K562 (cell line): ENCODE measurements around the gene OPCML.

ENCODE experiments used
- BRD9 ChIP-seq: fragments of 450-650 bp; IDR thresholded peaks from 2 replicates; pipeline ENCODE4 v1.6.1; 2018; ENCODE audit warnings: low read depth; ENCODE audit not compliant: partially characterized antibody
- CTCF ChIP-seq, 3 experiments: IDR thresholded peaks in 2 of 3; conservative IDR thresholded peaks in 1 of 3; 2 replicates each; pipeline ENCODE4 v1.5.1; 2011 to 2012; ENCODE audit warnings: low read length in 3 of 3, mild to moderate bottlenecking in 3 of 3, control low read depth in 2 of 3, improper control_type of control experiment in 1 of 3, inconsistent platforms in 1 of 3, low read depth in 1 of 3, mixed read lengths in 1 of 3, moderate library complexity in 1 of 3; ENCODE audit not compliant: insufficient read depth in 2 of 3
- DPF2 ChIP-seq: fragments of 450-650 bp; IDR thresholded peaks from 2 replicates; pipeline ENCODE4 v1.6.1; 2016
- FOXK2 ChIP-seq, 2 experiments: fragments of 450-650 bp; IDR thresholded peaks in 1 of 2; conservative IDR thresholded peaks in 1 of 2; 2 replicates each; pipeline ENCODE4 v1.6.1; 2016; ENCODE audit warnings: low read depth in 2 of 2, mild to moderate bottlenecking in 1 of 2
- HMGXB4 ChIP-seq: sonication (generic); formaldehyde crosslinking; IDR thresholded peaks from 2 replicates; pipeline ENCODE4 v1.8.1; 2023; ENCODE audit warnings: mild to moderate bottlenecking, missing genetic modification reagents
- KDM2B ChIP-seq: fragments of 250-450 bp; sonication (Bioruptor Pico); IDR thresholded peaks from 2 replicates; pipeline ENCODE4 v1.8.0; 2021; ENCODE audit warnings: mild to moderate bottlenecking, moderate library complexity
- MBD1 ChIP-seq: fragments of 250-450 bp; sonication (Bioruptor Pico); IDR thresholded peaks from 2 replicates; pipeline ENCODE4 v1.8.0; 2022; ENCODE audit warnings: inconsistent platforms
- RAD21 ChIP-seq, 2 experiments: fragments of 250-450 bp in 1 of 2; fragments of 450-650 bp in 1 of 2; sonication (Bioruptor Pico) in 1 of 2; formaldehyde crosslinking in 1 of 2; IDR thresholded peaks in 1 of 2; conservative IDR thresholded peaks in 1 of 2; 2 replicates each; pipeline versions ENCODE4 v1.4.0 to v1.8.0; 2020 to 2022; ENCODE audit warnings: mild to moderate bottlenecking in 2 of 2, moderate library complexity in 1 of 2
- RBM39 ChIP-seq: fragments of 200-400 bp; formaldehyde crosslinking; optimal IDR thresholded peaks from 2 replicates; pipeline ENCODE3; 2018; ENCODE audit warnings: low read depth, low read length
- TFE3 ChIP-seq: fragments of 450-650 bp; formaldehyde crosslinking; IDR thresholded peaks from 2 replicates; pipeline ENCODE4 v1.4.0; 2020; ENCODE audit warnings: mild to moderate bottlenecking, mixed read lengths
- THRAP3 ChIP-seq: fragments of 450-650 bp; IDR thresholded peaks from 2 replicates; pipeline ENCODE4 v1.6.1; 2016; ENCODE audit warnings: mild to moderate bottlenecking, inconsistent platforms, borderline replicate concordance
- ZNF384 ChIP-seq: IDR thresholded peaks from 2 replicates; pipeline ENCODE4 v1.6.1; 2012; ENCODE audit warnings: low read depth, low read length, improper control_type of control experiment
- ZNF395 ChIP-seq: fragments of 200-800 bp; sonication (Bioruptor generic); IDR thresholded peaks from 2 replicates; pipeline ENCODE4 v1.6.1; 2017; ENCODE audit warnings: missing genetic modification characterization, missing compliant biosample characterization

- TF ChIP-seq ZNF395 (no peak), FOXK2 (conservative IDR thresholded peaks at IDR 0.05 in 1 of 2, IDR thresholded peaks at IDR 0.05 in 1 of 2; ENCODE audit: low read depth in 2 of 2) (no peak), KDM2B (no peak), CTCF (IDR thresholded peaks at IDR 0.05 in 2 of 3, conservative IDR thresholded peaks at IDR 0.05 in 1 of 3; ENCODE audit: insufficient read depth in 2 of 3, low read depth in 1 of 3, low read length in 3 of 3) (no peak), RAD21 (CRISPR knock-in tag; conservative IDR thresholded peaks at IDR 0.05 in 1 of 2, IDR thresholded peaks at IDR 0.05 in 1 of 2) (no peak), MBD1 (CRISPR knock-in tag) (no peak), DPF2 (no peak), ZNF384 (no peak), BRD9 (no peak), TFE3 (CRISPR knock-in tag) (no peak), THRAP3 (no peak), RBM39 (no peak), HMGXB4 (CRISPR knock-in tag) (no peak)
Observed at GRCh38 chr11:132448334-132448995, 1083.8 kb downstream of the OPCML start.
